Stomach (tissue), 9 donors: ENCODE measurements around the gene TMEM123. TPM values are rescaled to one million over a fixed set of nuclear protein-coding genes. Genes with fewer than 3 reads are reported as not detected.
A peak's percentile ranks its signal among the peaks of the same experiment; 100 is the strongest.

Experiments
- DNase-seq, 2 donors: peaks; one replicate each; pipeline versions ENCODE4 v3.0.0 to v3.0.0-alpha.2; 2013 to 2019
- H3K27ac ChIP-seq, 5 donors: fragments of 200-600 bp in 4 of 5; sonication (generic) in 4 of 5; one replicate each; pipeline ENCODE4 v1.5.1; 2013 to 2019; ENCODE audit warnings: mild to moderate bottlenecking in 1 of 5, moderate library complexity in 1 of 5
- H3K27me3 ChIP-seq, 3 donors: fragments of 200-600 bp; sonication (generic); one replicate each; pipeline ENCODE4 v1.5.1; 2017 to 2019; ENCODE audit warnings: mixed run types in 1 of 3
- H3K36me3 ChIP-seq, 4 donors: fragments of 200-600 bp; sonication (generic); 1 replicate in 3 of 4; 2 replicates in 1 of 4; pipeline ENCODE4 v1.5.1; 2016 to 2019
- H3K4me1 ChIP-seq, 4 donors: fragments of 200-600 bp; sonication (generic); one replicate each; pipeline ENCODE4 v1.5.1; 2016 to 2019
- H3K4me3 ChIP-seq, 4 donors: fragments of 200-600 bp; sonication (generic) in 3 of 4; one replicate each; pipeline ENCODE4 v1.5.1; 2016 to 2019; ENCODE audit warnings: mild to moderate bottlenecking in 1 of 4
- H3K9me3 ChIP-seq, 4 donors: fragments of 200-600 bp; sonication (generic); one replicate each; pipeline ENCODE4 v1.5.1; 2016 to 2019
- CTCF ChIP-seq, 7 experiments: fragments of 450-650 bp in 4 of 7; fragments of 200-600 bp in 3 of 7; sonication (generic) in 3 of 7; IDR thresholded peaks; one replicate each; pipeline ENCODE4 v1.5.1; 2016 to 2019; ENCODE audit warnings: antibody characterized with exemption in 7 of 7, control low read depth in 2 of 7, mild to moderate bottlenecking in 1 of 7
- EP300 ChIP-seq: sonication (generic); formaldehyde crosslinking; IDR thresholded peaks from one replicate; pipeline ENCODE4 v1.6.1; 2017; ENCODE audit warnings: antibody characterized with exemption
- POLR2A ChIP-seq, 4 donors: fragments of 450-650 bp; IDR thresholded peaks; one replicate each; pipeline ENCODE4 v1.6.1; 2016; ENCODE audit warnings: antibody characterized with exemption in 4 of 4, control low read depth in 2 of 4, mild to moderate bottlenecking in 1 of 4, moderate library complexity in 1 of 4
- POLR2AphosphoS5 ChIP-seq, 3 donors: sonication (generic); formaldehyde crosslinking; IDR thresholded peaks; one replicate each; pipeline ENCODE4 v1.6.1; 2016; ENCODE audit warnings: antibody characterized with exemption in 3 of 3
- WGBS, 5 donors: extraction: QIAGEN DNeasy Blood & Tissue Kit in 3 of 5; methylation state at CpG; one replicate each; pipeline versions ENCODE4 v1.1.5 to v1.1.7; 2013 to 2018; 5-methylcytosine and 5-hydroxymethylcytosine counted together
- intact Hi-C: fragments of 100-400 bp; cut with DNase I; formaldehyde crosslinking; loops from one replicate; pipeline ENCODE4 v1.15.1; 2023; ENCODE audit warnings: low total_unique reads
- polyA plus RNA-seq, 3 donors: library from polyadenylated mRNA; stranded (reverse); fragments of 200-250 nt; gene quantifications; one replicate each; pipeline ENCODE4 v1.2.3, GENCODE V29; 2013
- total RNA-seq, 5 donors: library from RNA; depleted of rRNA; stranded (reverse); fragments of >200 nt; gene quantifications; one replicate each; pipeline versions ENCODE4 v1.1.0 to v1.2.3, GENCODE V29; 2014 to 2016
- donor health status: healthy with polysubstance abuse.
- donor health status: Bipolar disorder and iron deficiency.
- donor health status: healthy.

Gene TMEM123
- total and polyA plus RNA-seq, 8 donors: 16.2 to 226 (median 51.6) TPM

DNA sequence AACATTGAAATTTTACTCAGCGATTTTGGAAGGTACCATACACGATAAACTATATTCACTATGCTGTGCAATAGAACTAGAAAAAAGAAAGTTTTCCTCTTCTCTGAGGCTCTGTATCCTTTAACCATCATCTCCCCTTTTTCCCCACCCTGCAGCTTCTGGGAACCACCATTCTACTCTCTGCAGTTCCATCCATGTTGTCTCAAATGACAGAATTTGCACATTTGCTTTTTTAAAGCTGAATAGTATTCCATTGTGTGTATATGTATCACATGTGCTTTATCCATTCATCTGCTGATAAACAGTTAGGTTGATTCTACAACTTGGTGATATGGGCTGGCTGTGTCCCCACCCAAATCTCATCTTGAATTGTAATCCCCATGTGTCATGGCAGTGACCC is 21.2 kb downstream of the TMEM123 start:
- Histone ChIP-seq H3K4me3 (no peak overlapping the region), H3K4me1 (peaks cover 5 to 52% (median 31%) of the 10 kb centered on the region in 4 donors), H3K36me3 (peaks cover 0 to 11% (median 7%) of the 10 kb centered on the region in 4 donors), H3K9me3 (peaks cover 0 to 6% (median 0%) of the 10 kb centered on the region in 4 donors), H3K27me3 (no peaks in the 10 kb centered on the region), H3K27ac (no peak overlapping the region)
- DNase-seq: no peak
- TF ChIP-seq POLR2AphosphoS5 (IDR thresholded peaks at IDR 0.05): no peak
- no peak for TF ChIP-seq POLR2A (IDR thresholded peaks at IDR 0.05)
- no peak for TF ChIP-seq EP300
- TF ChIP-seq CTCF (IDR thresholded peaks at IDR 0.05): no peak
- WGBS, 5 donors: 96 to 98% (median 97%) methylated on average over 2 of the region's 2 CpGs
- intact Hi-C loops: no loop called here

- TF ChIP-seq POLR2AphosphoS5 (IDR thresholded peaks at IDR 0.05) (no peak), CTCF (IDR thresholded peaks at IDR 0.05) (no peak), POLR2A (IDR thresholded peaks at IDR 0.05) (no peak), EP300 (no peak)
- H3K36me3 ChIP-seq: peaks cover 0 to 11% (median 7%) of the 10 kb centered on the region in 4 donors
- peaks cover 5 to 57% (median 39%) of the 10 kb centered on the region in 4 donors for H3K4me1 ChIP-seq
- H3K4me3 ChIP-seq: no peak overlapping the region
- DNase-seq: no peak
- 40 to 58% (median 47%) methylated on average over 3 of the region's 3 CpGs for WGBS, 5 donors
- no peaks in the 10 kb centered on the region for H3K27me3 ChIP-seq
- H3K27ac ChIP-seq: peak overlapping the region in 2 of 5 donors; percentile 14 to 29
- H3K9me3 ChIP-seq: peaks cover 0 to 6% (median 0%) of the 10 kb centered on the region in 4 donors
- intact Hi-C loops: no loop called here
Observed at GRCh38 chr11:102430158-102430836, 22.3 kb downstream of the TMEM123 start.

DNA sequence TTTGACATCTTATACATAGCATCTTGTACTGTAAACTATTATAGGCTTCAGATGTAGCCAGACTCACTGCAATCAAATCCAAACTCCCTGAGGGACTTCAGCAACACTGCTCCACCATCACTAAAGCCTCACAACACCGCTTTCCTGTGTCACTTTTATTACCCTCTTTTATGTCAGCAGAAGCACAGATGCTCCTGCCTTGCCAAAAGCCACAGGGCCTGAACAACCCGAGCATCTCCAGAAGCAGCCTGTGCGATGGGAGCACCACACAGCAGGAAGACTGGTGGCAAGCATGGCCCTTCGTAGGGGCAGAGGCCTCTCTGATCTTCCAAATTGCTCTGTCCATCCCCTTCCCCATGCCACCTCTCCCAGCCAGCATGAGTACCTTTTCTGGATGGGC is 22.9 kb downstream of the TMEM123 start:
- 69 to 80% (median 73%) methylated on average over 4 of the region's 4 CpGs for WGBS, 5 donors
- intact Hi-C loops: no loop called here

GRCh38 chr11:102429226-102429625 is 23.3 kb downstream of the TMEM123 start:
- peaks cover 5 to 68% (median 47%) of the 10 kb centered on the region in 4 donors for H3K4me1 ChIP-seq
- no peak for TF ChIP-seq POLR2A (IDR thresholded peaks at IDR 0.05)
- no peak for TF ChIP-seq CTCF (IDR thresholded peaks at IDR 0.05)
- TF ChIP-seq EP300: no peak
- no peak for TF ChIP-seq POLR2AphosphoS5 (IDR thresholded peaks at IDR 0.05)
- intact Hi-C loops: no loop called here
- H3K27me3 ChIP-seq: no peaks in the 10 kb centered on the region
- no peak overlapping the region for H3K4me3 ChIP-seq
- H3K36me3 ChIP-seq: peaks cover 0 to 11% (median 7%) of the 10 kb centered on the region in 4 donors
- 54 to 73% (median 61%) methylated on average over 3 of the region's 3 CpGs for WGBS, 5 donors
- peak overlapping the region in 2 of 5 donors; percentile 10 to 39 for H3K27ac ChIP-seq
- H3K9me3 ChIP-seq: peaks cover 0 to 6% (median 0%) of the 10 kb centered on the region in 4 donors
- no peak for DNase-seq

More for the DNA sequence above, 22.9 kb downstream of the TMEM123 start:
- DNase-seq: no peak
- peaks cover 0 to 11% (median 7%) of the 10 kb centered on the region in 4 donors for H3K36me3 ChIP-seq
- no peak overlapping the region for H3K4me3 ChIP-seq
- H3K4me1 ChIP-seq: peaks cover 5 to 63% (median 45%) of the 10 kb centered on the region in 4 donors
- H3K9me3 ChIP-seq: peaks cover 0 to 6% (median 0%) of the 10 kb centered on the region in 4 donors
- H3K27ac ChIP-seq: peak overlapping the region in 2 of 5 donors; percentile 14 to 29
- TF ChIP-seq CTCF (IDR thresholded peaks at IDR 0.05) (no peak), POLR2AphosphoS5 (IDR thresholded peaks at IDR 0.05) (no peak), EP300 (no peak), POLR2A (IDR thresholded peaks at IDR 0.05) (no peak)
- no peaks in the 10 kb centered on the region for H3K27me3 ChIP-seq
